ENCODE measurements around the gene CPPED1. TPM values are rescaled to one million over a fixed set of nuclear protein-coding genes. Genes with fewer than 3 reads are reported as not detected.

CPPED1 gene
- total RNA-seq, 1 experiment from 2014 or later = 7.9 TPM

DNA sequence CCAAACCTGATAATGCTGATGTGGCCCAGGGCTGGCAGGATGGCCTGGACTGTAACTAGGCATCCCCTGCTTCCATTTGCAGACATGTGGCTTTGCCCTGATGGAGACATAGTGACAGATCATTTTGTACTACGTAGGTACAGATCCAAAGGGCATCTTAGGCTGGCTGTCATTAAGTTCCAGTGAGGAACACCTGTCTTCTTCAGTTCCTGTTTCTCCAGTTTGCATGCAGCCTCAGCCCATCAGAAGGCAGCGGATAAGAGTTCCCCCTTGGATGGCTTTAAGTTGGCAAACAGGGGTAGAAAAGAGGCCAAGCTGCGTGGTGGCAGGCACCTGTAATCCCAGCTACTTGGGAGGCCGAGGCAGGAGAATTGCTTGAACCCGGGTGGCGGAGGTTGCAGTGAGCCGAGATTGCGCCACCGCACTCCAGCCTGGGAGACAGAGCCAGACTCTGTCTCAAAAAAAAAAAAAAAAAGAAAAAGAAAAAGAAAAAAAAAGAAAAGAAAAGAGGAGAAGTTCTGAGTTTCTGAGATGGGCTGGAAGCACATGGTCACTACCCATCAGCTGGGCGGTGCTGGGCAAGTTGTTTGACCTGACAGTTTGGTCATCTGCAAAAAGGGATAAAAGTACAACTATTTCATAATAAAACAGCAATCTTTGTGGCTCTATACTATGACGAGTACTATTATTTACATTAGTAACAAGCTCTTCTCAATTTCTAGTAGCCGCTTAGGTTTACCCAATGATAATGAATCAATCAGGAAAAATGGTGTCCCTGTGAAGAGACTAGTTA lies 42.7 kb downstream of the CPPED1 start:
- Histone ChIP-seq H4K8ac (replicated peaks; ENCODE audit: insufficient read length, low read depth, low read length) (no peak overlapping the region), H3T11ph (ENCODE audit: low read length) (no peak overlapping the region), H2BK20ac (ENCODE audit: low read depth, low read length, poor library complexity, severe bottlenecking) (no peak overlapping the region), H2BK12ac (ENCODE audit: insufficient read length, low read depth, low read length) (no peak overlapping the region), H3K27ac (ENCODE audit: insufficient read length, low read depth, low read length) (no peak overlapping the region), H3K79me2 (ENCODE audit: insufficient read depth, low read length) (no peaks in the 10 kb centered on the region), H3K4me1 (ENCODE audit: insufficient read depth, low read length) (no peaks in the 10 kb centered on the region; the same call in 1 of the 2 replicates), H4K91ac (ENCODE audit: insufficient read length, low read depth, low read length) (no peak overlapping the region), H4K5ac (ENCODE audit: insufficient read length, low read depth, low read length) (no peak overlapping the region), H3K9ac (ENCODE audit: extremely low read depth, insufficient read length, low read length) (no peak overlapping the region), H3K4ac (ENCODE audit: low read depth, low read length) (no peak overlapping the region), H2BK120ac (ENCODE audit: low read depth, low read length, poor library complexity, severe bottlenecking) (no peak overlapping the region), H3K4me2 (ENCODE audit: insufficient read depth, insufficient read length, low read length) (no peak overlapping the region), H3K23me2 (ENCODE audit: insufficient read length, low read depth, low read length, poor library complexity, severe bottlenecking) (no peaks in the 10 kb centered on the region), H3K9me3 (ENCODE audit: control insufficient read depth, low read depth, low read length) (no peaks in the 10 kb centered on the region), H2AK5ac (ENCODE audit: insufficient read length, low read length) (no peak overlapping the region), H4K20me1 (ENCODE audit: control insufficient read depth, insufficient read depth, insufficient read length) (no peaks in the 10 kb centered on the region), H2BK5ac (ENCODE audit: insufficient read length, low read length) (no peak overlapping the region), H3K18ac (ENCODE audit: insufficient read length, low read depth, low read length) (no peak overlapping the region), H2BK15ac (ENCODE audit: low read depth, low read length) (no peak overlapping the region), H3K27me3 (ENCODE audit: insufficient read depth, low read length) (no peaks in the 10 kb centered on the region), H3K23ac (ENCODE audit: insufficient read length, low read depth, low read length) (no peak overlapping the region), H3K14ac (ENCODE audit: insufficient read depth, low read length) (no peak overlapping the region), H3K79me1 (ENCODE audit: insufficient read depth, low read depth, low read length, poor library complexity, severe bottlenecking) (no peaks in the 10 kb centered on the region), H2AFZ (ENCODE audit: low read length) (no peak overlapping the region), H3K56ac (ENCODE audit: insufficient read length, low read depth, low read length) (no peak overlapping the region)
- H3K27ac Mint-ChIP-seq = no peak overlapping the region
- H3K9me3 Mint-ChIP-seq = no peaks in the 10 kb centered on the region
- no peak overlapping the region for H3K4me3 Mint-ChIP-seq
- H3K4me1 Mint-ChIP-seq = peaks cover 14 to 21% of the 10 kb centered on the region in 2 experiments
- WGBS (ENCODE audit: extremely low coverage, insufficient read length, low lambda C conversion rate) = no CpG with 5 or more reads among the region's 12 CpGs
- no peaks in the 10 kb centered on the region for H3K27me3 Mint-ChIP-seq (ENCODE audit: low read depth)
- peaks cover 0 to 3% (median 0%) of the 10 kb centered on the region in 3 experiments; a peak in 1 of 7 replicates for H3K36me3 Mint-ChIP-seq (ENCODE audit: insufficient read depth in 1 of 3, low read depth in 3 of 3)
- TF ChIP-seq, protein P1, sequence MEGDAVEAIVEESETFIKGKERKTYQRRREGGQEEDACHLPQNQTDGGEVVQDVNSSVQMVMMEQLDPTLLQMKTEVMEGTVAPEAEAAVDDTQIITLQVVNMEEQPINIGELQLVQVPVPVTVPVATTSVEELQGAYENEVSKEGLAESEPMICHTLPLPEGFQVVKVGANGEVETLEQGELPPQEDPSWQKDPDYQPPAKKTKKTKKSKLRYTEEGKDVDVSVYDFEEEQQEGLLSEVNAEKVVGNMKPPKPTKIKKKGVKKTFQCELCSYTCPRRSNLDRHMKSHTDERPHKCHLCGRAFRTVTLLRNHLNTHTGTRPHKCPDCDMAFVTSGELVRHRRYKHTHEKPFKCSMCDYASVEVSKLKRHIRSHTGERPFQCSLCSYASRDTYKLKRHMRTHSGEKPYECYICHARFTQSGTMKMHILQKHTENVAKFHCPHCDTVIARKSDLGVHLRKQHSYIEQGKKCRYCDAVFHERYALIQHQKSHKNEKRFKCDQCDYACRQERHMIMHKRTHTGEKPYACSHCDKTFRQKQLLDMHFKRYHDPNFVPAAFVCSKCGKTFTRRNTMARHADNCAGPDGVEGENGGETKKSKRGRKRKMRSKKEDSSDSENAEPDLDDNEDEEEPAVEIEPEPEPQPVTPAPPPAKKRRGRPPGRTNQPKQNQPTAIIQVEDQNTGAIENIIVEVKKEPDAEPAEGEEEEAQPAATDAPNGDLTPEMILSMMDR (conservative IDR thresholded peaks at IDR 0.05) = no peak
- no peak for DNase-seq
